ENCODE measurements around the gene TNC.

The TNC gene

DNA sequence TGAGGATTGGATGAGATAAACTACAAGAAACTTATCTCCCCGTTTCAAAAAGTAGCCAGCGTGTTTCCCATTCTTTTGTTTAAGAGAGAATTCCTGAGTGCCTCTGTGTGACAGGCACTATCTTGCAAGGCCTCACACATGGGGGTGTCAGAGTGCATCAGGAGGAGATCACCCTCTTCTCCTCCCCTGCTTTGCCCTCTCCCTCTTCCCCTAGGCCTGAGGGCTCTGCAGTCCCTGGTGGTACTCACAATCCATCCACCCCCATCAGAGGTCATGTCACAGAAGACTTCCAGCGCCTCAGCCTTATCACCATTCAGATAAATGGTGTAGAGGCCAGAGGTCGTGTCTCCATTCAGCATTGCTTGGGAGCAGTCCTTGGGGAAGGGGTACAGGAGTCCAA lies 88.0 kb downstream of the TNC start:
- H2BK120ac ChIP-seq (ENCODE audit: low read depth, low read length) = no peak overlapping the region
- peaks cover 42 to 92% of the 10 kb centered on the region in 2 experiments for H3K36me3 ChIP-seq (ENCODE audit: control insufficient read depth in 1 of 2, insufficient read depth in 2 of 2, low read depth in 1 of 2, low read length in 2 of 2)
- DNase-seq = no peak
- H2AK5ac ChIP-seq (ENCODE audit: low read length, severe bottlenecking) = no peak overlapping the region
- H3K4me2 ChIP-seq (ENCODE audit: low read length, poor library complexity, severe bottlenecking) = no peak overlapping the region
- no peak overlapping the region for H3K23ac ChIP-seq (ENCODE audit: low read length in 2 of 2)
- H3K4me3 ChIP-seq (ENCODE audit: insufficient read depth in 1 of 2, low read depth in 1 of 2, low read length in 2 of 2) = no peak overlapping the region
- H3K14ac ChIP-seq (ENCODE audit: low read length in 2 of 2) = no peak overlapping the region
- no peak overlapping the region for H3K27ac ChIP-seq (ENCODE audit: low read length, poor library complexity, severe bottlenecking)
- H2BK12ac ChIP-seq (ENCODE audit: low read length in 2 of 2) = no peak overlapping the region
- WGBS = 36% methylated on average over 4 of the region's 4 CpGs
- peak overlapping the region; percentile 74 for H4K91ac ChIP-seq (ENCODE audit: low read length)
- no peak overlapping the region for H2BK5ac ChIP-seq (ENCODE audit: low read depth, low read length, poor library complexity, severe bottlenecking)
- H3K79me1 ChIP-seq (replicated peaks; ENCODE audit: low read length, poor library complexity, severe bottlenecking) = no peaks in the 10 kb centered on the region
- no peak overlapping the region for H2BK15ac ChIP-seq (ENCODE audit: low read depth, poor library complexity, severe bottlenecking)
- peak overlapping the region in 1 of 2 experiments; percentile 24 for H3K18ac ChIP-seq (ENCODE audit: low read depth in 1 of 2, low read length in 2 of 2)
- H4K8ac ChIP-seq (ENCODE audit: low read length) = no peak overlapping the region
- H3K9ac ChIP-seq (ENCODE audit: low read length) = no peak overlapping the region
- H3K9me3 ChIP-seq (ENCODE audit: control insufficient read depth, low read length) = no peaks in the 10 kb centered on the region
- no peak overlapping the region for H3K4ac ChIP-seq (ENCODE audit: low read depth in 1 of 2, low read length in 2 of 2)
- H3K4me1 ChIP-seq (ENCODE audit: control insufficient read depth, insufficient read depth, low read depth, low read length) = peaks cover 5% of the 10 kb centered on the region
- H3K27me3 ChIP-seq (ENCODE audit: control insufficient read depth in 1 of 2, insufficient read depth in 1 of 2, low read length in 2 of 2) = no peaks in the 10 kb centered on the region
- H2AFZ ChIP-seq (ENCODE audit: low read depth, low read length) = no peak overlapping the region

GRCh38 chr9:115025721-115026120 lies 92.2 kb downstream of the TNC start:
- Histone ChIP-seq H2BK12ac (ENCODE audit: low read length in 2 of 2) (no peak overlapping the region), H2AK5ac (ENCODE audit: low read length, severe bottlenecking) (no peak overlapping the region), H3K18ac (ENCODE audit: low read depth in 1 of 2, low read length in 2 of 2) (no peak overlapping the region), H3K4me3 (ENCODE audit: insufficient read depth in 1 of 2, low read depth in 1 of 2, low read length in 2 of 2) (no peak overlapping the region), H3K36me3 (ENCODE audit: control insufficient read depth in 1 of 2, insufficient read depth in 2 of 2, low read depth in 1 of 2, low read length in 2 of 2) (peaks cover 39 to 95% of the 10 kb centered on the region in 2 experiments), H3K14ac (ENCODE audit: low read length in 2 of 2) (no peak overlapping the region), H3K27ac (ENCODE audit: low read length, poor library complexity, severe bottlenecking) (peak overlapping the region; percentile 63), H2AFZ (ENCODE audit: low read depth, low read length) (no peak overlapping the region), H3K4ac (ENCODE audit: low read depth in 1 of 2, low read length in 2 of 2) (no peak overlapping the region), H4K91ac (ENCODE audit: low read length) (no peak overlapping the region), H3K4me2 (ENCODE audit: low read length, poor library complexity, severe bottlenecking) (no peak overlapping the region), H2BK5ac (ENCODE audit: low read depth, low read length, poor library complexity, severe bottlenecking) (no peak overlapping the region), H3K9me3 (ENCODE audit: control insufficient read depth, low read length) (no peaks in the 10 kb centered on the region), H3K9ac (ENCODE audit: low read length) (no peak overlapping the region), H3K79me1 (replicated peaks; ENCODE audit: low read length, poor library complexity, severe bottlenecking) (no peaks in the 10 kb centered on the region), H4K8ac (ENCODE audit: low read length) (no peak overlapping the region), H3K27me3 (ENCODE audit: control insufficient read depth in 1 of 2, insufficient read depth in 1 of 2, low read length in 2 of 2) (no peaks in the 10 kb centered on the region), H2BK120ac (ENCODE audit: low read depth, low read length) (no peak overlapping the region), H3K23ac (ENCODE audit: low read length in 2 of 2) (no peak overlapping the region), H3K4me1 (ENCODE audit: control insufficient read depth, insufficient read depth, low read depth, low read length) (peaks cover 11% of the 10 kb centered on the region), H2BK15ac (ENCODE audit: low read depth, poor library complexity, severe bottlenecking) (no peak overlapping the region)
- no peak for DNase-seq

GRCh38 chr9:115024925-115025535 lies 92.9 kb downstream of the TNC start:
- DNase-seq = no peak
- H3K23ac ChIP-seq (ENCODE audit: low read length in 2 of 2) = no peak overlapping the region
- H3K4me1 ChIP-seq (ENCODE audit: control insufficient read depth, insufficient read depth, low read depth, low read length) = peaks cover 11% of the 10 kb centered on the region

DNA sequence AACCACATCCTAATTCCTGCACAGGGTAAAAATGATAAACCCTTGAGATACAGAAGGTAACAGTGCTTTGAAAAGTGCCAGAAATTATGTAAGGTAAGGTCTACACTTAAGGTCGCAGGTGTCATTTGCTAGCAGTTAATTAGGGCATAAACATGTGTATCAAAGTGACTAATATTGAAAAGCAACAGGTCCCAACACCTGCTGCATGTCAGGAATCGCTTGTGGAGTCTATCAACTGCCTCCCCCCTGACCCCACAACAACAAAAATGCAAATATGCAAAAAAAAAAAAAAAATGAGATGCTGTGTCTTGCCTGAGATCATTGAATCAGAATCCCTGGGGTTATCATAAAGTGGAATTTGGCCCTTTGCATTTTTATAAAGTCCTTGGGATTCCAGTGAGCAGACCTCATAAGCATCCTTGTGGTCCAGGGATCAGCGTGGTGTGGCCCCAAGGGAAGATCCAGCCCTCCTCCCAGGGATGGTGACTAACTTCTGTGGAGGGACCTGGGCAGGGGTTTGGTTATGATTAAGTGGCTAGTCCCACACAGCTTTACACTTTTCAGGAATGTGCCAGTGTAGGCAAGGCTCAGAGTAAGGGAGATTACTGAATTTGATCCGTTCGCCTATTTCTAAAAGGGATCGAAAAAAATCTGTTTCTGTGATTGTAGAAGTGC lies 95.1 kb downstream of the TNC start:
- Histone ChIP-seq H3K27me3 (ENCODE audit: control insufficient read depth in 1 of 2, insufficient read depth in 1 of 2, low read length in 2 of 2) (no peaks in the 10 kb centered on the region), H3K18ac (ENCODE audit: low read depth in 1 of 2, low read length in 2 of 2) (no peak overlapping the region), H2BK5ac (ENCODE audit: low read depth, low read length, poor library complexity, severe bottlenecking) (peak overlapping the region; percentile 67), H2AFZ (ENCODE audit: low read depth, low read length) (no peak overlapping the region), H4K8ac (ENCODE audit: low read length) (no peak overlapping the region), H3K4me3 (ENCODE audit: insufficient read depth in 1 of 2, low read depth in 1 of 2, low read length in 2 of 2) (no peak overlapping the region), H3K4ac (ENCODE audit: low read depth in 1 of 2, low read length in 2 of 2) (no peak overlapping the region), H3K36me3 (ENCODE audit: control insufficient read depth in 1 of 2, insufficient read depth in 2 of 2, low read depth in 1 of 2, low read length in 2 of 2) (peaks cover 28 to 84% of the 10 kb centered on the region in 2 experiments), H2BK15ac (ENCODE audit: low read depth, poor library complexity, severe bottlenecking) (no peak overlapping the region), H3K4me2 (ENCODE audit: low read length, poor library complexity, severe bottlenecking) (no peak overlapping the region), H3K14ac (ENCODE audit: low read length in 2 of 2) (no peak overlapping the region), H2BK120ac (ENCODE audit: low read depth, low read length) (no peak overlapping the region), H4K91ac (ENCODE audit: low read length) (no peak overlapping the region), H3K27ac (ENCODE audit: low read length, poor library complexity, severe bottlenecking) (peak overlapping the region; percentile 86), H3K9ac (ENCODE audit: low read length) (peak overlapping the region; percentile 17), H3K4me1 (ENCODE audit: control insufficient read depth, insufficient read depth, low read depth, low read length) (peaks cover 15% of the 10 kb centered on the region), H3K23ac (ENCODE audit: low read length in 2 of 2) (no peak overlapping the region), H2AK5ac (ENCODE audit: low read length, severe bottlenecking) (peak overlapping the region; percentile 62), H3K9me3 (ENCODE audit: control insufficient read depth, low read length) (no peaks in the 10 kb centered on the region), H2BK12ac (ENCODE audit: low read length in 2 of 2) (no peak overlapping the region), H3K79me1 (replicated peaks; ENCODE audit: low read length, poor library complexity, severe bottlenecking) (no peaks in the 10 kb centered on the region)
- WGBS = 72% methylated on average over 4 of the region's 6 CpGs
- peak; percentile 41 for DNase-seq

More at GRCh38 chr9:115024925-115025535, 92.9 kb downstream of the TNC start:
- no peak overlapping the region for H3K14ac ChIP-seq (ENCODE audit: low read length in 2 of 2)
- no peak overlapping the region for H2AFZ ChIP-seq (ENCODE audit: low read depth, low read length)
- H3K4ac ChIP-seq (ENCODE audit: low read depth in 1 of 2, low read length in 2 of 2) = no peak overlapping the region
- H3K4me2 ChIP-seq (ENCODE audit: low read length, poor library complexity, severe bottlenecking) = no peak overlapping the region
- WGBS = 64% methylated on average over 5 of the region's 5 CpGs
- H3K79me1 ChIP-seq (replicated peaks; ENCODE audit: low read length, poor library complexity, severe bottlenecking) = no peaks in the 10 kb centered on the region
- no peak overlapping the region for H2BK120ac ChIP-seq (ENCODE audit: low read depth, low read length)
- no peak overlapping the region for H4K8ac ChIP-seq (ENCODE audit: low read length)
- no peak overlapping the region for H2BK5ac ChIP-seq (ENCODE audit: low read depth, low read length, poor library complexity, severe bottlenecking)
- H3K27ac ChIP-seq (ENCODE audit: low read length, poor library complexity, severe bottlenecking) = peak overlapping the region; percentile 63
- no peak overlapping the region for H4K91ac ChIP-seq (ENCODE audit: low read length)
- H2BK12ac ChIP-seq (ENCODE audit: low read length in 2 of 2) = no peak overlapping the region
- H3K9me3 ChIP-seq (ENCODE audit: control insufficient read depth, low read length) = no peaks in the 10 kb centered on the region
- H3K4me3 ChIP-seq (ENCODE audit: insufficient read depth in 1 of 2, low read depth in 1 of 2, low read length in 2 of 2) = no peak overlapping the region
- H3K36me3 ChIP-seq (ENCODE audit: control insufficient read depth in 1 of 2, insufficient read depth in 2 of 2, low read depth in 1 of 2, low read length in 2 of 2) = peaks cover 34 to 95% of the 10 kb centered on the region in 2 experiments
- H3K27me3 ChIP-seq (ENCODE audit: control insufficient read depth in 1 of 2, insufficient read depth in 1 of 2, low read length in 2 of 2) = no peaks in the 10 kb centered on the region
- no peak overlapping the region for H3K18ac ChIP-seq (ENCODE audit: low read depth in 1 of 2, low read length in 2 of 2)
- H2BK15ac ChIP-seq (ENCODE audit: low read depth, poor library complexity, severe bottlenecking) = no peak overlapping the region
- H3K9ac ChIP-seq (ENCODE audit: low read length) = no peak overlapping the region
- peak overlapping the region; percentile 29 for H2AK5ac ChIP-seq (ENCODE audit: low read length, severe bottlenecking)
